Loucy (cell line): Measurements from ENCODE around the gene GPBP1.

Source experiments
- H2AFZ ChIP-seq: fragments of 200-600 bp; sonication (generic); 2 replicates; pipeline ENCODE4 v1.6.0; 2016; ENCODE audit warnings: antibody characterized with exemption, mild to moderate bottlenecking, low read length, moderate library complexity
- H3F3A ChIP-seq: fragments of 200-600 bp; 2 replicates; pipeline ENCODE4 v1.6.0; 2016; ENCODE audit warnings: antibody characterized with exemption, low read depth, mild to moderate bottlenecking
- H3K27me3 ChIP-seq: fragments of 200-600 bp; sonication (generic); 2 replicates; pipeline ENCODE4 v1.6.1; 2014; ENCODE audit warnings: low read length, mild to moderate bottlenecking; ENCODE audit not compliant: insufficient read depth, poor library complexity, severe bottlenecking
- H3K36me3 ChIP-seq: fragments of 200-600 bp; sonication (generic); 2 replicates; pipeline ENCODE4 v1.6.1; 2016; ENCODE audit warnings: low read length; ENCODE audit not compliant: insufficient read depth
- H3K4me1 ChIP-seq: fragments of 200-600 bp; sonication (generic); 2 replicates; pipeline ENCODE4 v1.5.1; 2014; ENCODE audit warnings: low read length, mild to moderate bottlenecking; ENCODE audit not compliant: insufficient read depth, poor library complexity, severe bottlenecking
- H3K4me2 ChIP-seq: fragments of 200-600 bp; sonication (generic); 2 replicates; pipeline ENCODE4 v1.6.0; 2014; ENCODE audit warnings: antibody characterized with exemption, low read length, low read depth, mild to moderate bottlenecking; ENCODE audit not compliant: poor library complexity, severe bottlenecking
- H3K4me3 ChIP-seq: fragments of 200-600 bp; sonication (generic); 2 replicates; pipeline ENCODE4 v1.5.1; 2014; ENCODE audit warnings: low read length, mild to moderate bottlenecking, mixed read lengths; ENCODE audit not compliant: poor library complexity, severe bottlenecking
- H3K79me2 ChIP-seq: fragments of 200-600 bp; sonication (generic); 2 replicates; pipeline ENCODE4 v1.6.1; 2014; ENCODE audit warnings: low read length; ENCODE audit not compliant: insufficient read depth
- H3K9ac ChIP-seq: fragments of 200-600 bp; sonication (generic); 2 replicates; pipeline ENCODE4 v1.6.0; 2014; ENCODE audit warnings: mild to moderate bottlenecking, low read depth, low read length, moderate library complexity; ENCODE audit not compliant: poor library complexity, severe bottlenecking
- H3K9me2 ChIP-seq: fragments of 200-600 bp; sonication (generic); replicated peaks from 2 replicates; pipeline ENCODE4 v1.6.1; 2016; ENCODE audit warnings: low read depth, low read length, mixed read lengths
- H3K9me3 ChIP-seq: fragments of 200-600 bp; sonication (generic); 2 replicates; pipeline ENCODE4 v1.6.1; 2014; ENCODE audit warnings: mild to moderate bottlenecking, antibody characterized with exemption, low read length, low read depth; ENCODE audit not compliant: insufficient read depth
- H4K20me1 ChIP-seq: fragments of 200-600 bp; sonication (generic); 2 replicates; pipeline ENCODE4 v1.6.0; 2014; ENCODE audit warnings: antibody characterized with exemption, low read length, mild to moderate bottlenecking; ENCODE audit not compliant: insufficient read depth, poor library complexity, severe bottlenecking
- CTCF ChIP-seq: fragments of 200-600 bp; sonication (generic); conservative IDR thresholded peaks from 2 replicates; pipeline ENCODE4 v1.5.1; 2014; ENCODE audit warnings: mild to moderate bottlenecking, antibody characterized with exemption, low read length
- EZH2phosphoT487 ChIP-seq: fragments of 200-600 bp; IDR thresholded peaks from 2 replicates; pipeline ENCODE4 v1.6.1; 2018; ENCODE audit warnings: antibody characterized with exemption, mild to moderate bottlenecking, moderate library complexity, borderline replicate concordance

GPBP1 gene

GRCh38 chr5:57244331-57244730, 70.5 kb downstream of the GPBP1 start:
- Histone ChIP-seq H4K20me1 (peaks cover 11% of the 10 kb centered on the region), H3K36me3 (peaks cover 67% of the 10 kb centered on the region), H3K79me2 (peaks cover 4% of the 10 kb centered on the region; the same call in 1 of the 2 replicates), H2AFZ (no peak overlapping the region), H3K4me1 (peaks cover 5% of the 10 kb centered on the region), H3K27me3 (no peaks in the 10 kb centered on the region), H3F3A (peaks cover 14% of the 10 kb centered on the region), H3K9me2 (no peaks in the 10 kb centered on the region), H3K9me3 (no peaks in the 10 kb centered on the region), H3K9ac (no peak overlapping the region), H3K4me3 (no peak overlapping the region), H3K4me2 (no peak overlapping the region)
- TF ChIP-seq CTCF (no peak), EZH2phosphoT487 (no peak)

- Histone ChIP-seq H3K9me3 (no peaks in the 10 kb centered on the region), H3K79me2 (no peaks in the 10 kb centered on the region), H3K9ac (no peak overlapping the region), H3F3A (peaks cover 15% of the 10 kb centered on the region), H3K4me1 (peaks cover 5% of the 10 kb centered on the region), H2AFZ (no peak overlapping the region), H4K20me1 (peaks cover 11% of the 10 kb centered on the region), H3K27me3 (no peaks in the 10 kb centered on the region), H3K36me3 (peaks cover 74% of the 10 kb centered on the region), H3K4me2 (no peak overlapping the region), H3K9me2 (no peaks in the 10 kb centered on the region), H3K4me3 (no peak overlapping the region)
- TF ChIP-seq EZH2phosphoT487 (no peak), CTCF (no peak)
These were observed 72.6 kb downstream of the GPBP1 start for GRCh38 chr5:57246426-57246825.

- no peaks in the 10 kb centered on the region for H3K9me2 ChIP-seq
- peaks cover 15% of the 10 kb centered on the region for H3F3A ChIP-seq
- no peak for TF ChIP-seq EZH2phosphoT487
- no peak for TF ChIP-seq CTCF
- peaks cover 11% of the 10 kb centered on the region for H4K20me1 ChIP-seq
- no peaks in the 10 kb centered on the region for H3K27me3 ChIP-seq
- no peak overlapping the region for H3K4me3 ChIP-seq
- no peak overlapping the region for H2AFZ ChIP-seq
- peaks cover 5% of the 10 kb centered on the region for H3K4me1 ChIP-seq
- no peaks in the 10 kb centered on the region for H3K79me2 ChIP-seq
- peaks cover 74% of the 10 kb centered on the region for H3K36me3 ChIP-seq
- no peaks in the 10 kb centered on the region for H3K9me3 ChIP-seq
- H3K4me2 ChIP-seq: no peak overlapping the region
- H3K9ac ChIP-seq: no peak overlapping the region
These were observed 73.9 kb downstream of the GPBP1 start for GRCh38 chr5:57247765-57248164.
